Thyroid gland (tissue), 4 donors: ENCODE data around the gene ZNF618.

Experiments
- CTCF ChIP-seq, 6 experiments: fragments of 200-600 bp in 3 of 6; fragments of 450-650 bp in 3 of 6; sonication (generic) in 3 of 6; IDR thresholded peaks; one replicate each; pipeline ENCODE4 v1.5.1; 2016 to 2019; ENCODE audit warnings: antibody characterized with exemption in 6 of 6, mild to moderate bottlenecking in 2 of 6, inconsistent platforms in 1 of 6, moderate library complexity in 1 of 6
- POLR2A ChIP-seq, 2 donors: fragments of 450-650 bp; IDR thresholded peaks; one replicate each; pipeline ENCODE4 v1.6.1; 2017; ENCODE audit warnings: antibody characterized with exemption in 2 of 2, mild to moderate bottlenecking in 2 of 2, moderate library complexity in 1 of 2

- TF ChIP-seq CTCF (IDR thresholded peaks at IDR 0.05): no peak
- TF ChIP-seq POLR2A (IDR thresholded peaks at IDR 0.05): no peak
Measured at GRCh38 chr9:113969343-113969742, 93.2 kb downstream of the ZNF618 start.
